SK-N-DZ (cell line): ENCODE results near the gene NFE2L3.
A peak's percentile ranks its signal among the peaks of the same experiment; 100 is the strongest.
"Not testable (repeated sequence)": the region's sequence is repeated elsewhere in the genome, so short reads cannot be mapped to it uniquely, and the experiment has no call there.

Experiments
- DNase-seq: peaks from one replicate; pipeline ENCODE4 v3.0.0-alpha.2; 2015; ENCODE audit warnings: low spot score

Gene NFE2L3

DNA sequence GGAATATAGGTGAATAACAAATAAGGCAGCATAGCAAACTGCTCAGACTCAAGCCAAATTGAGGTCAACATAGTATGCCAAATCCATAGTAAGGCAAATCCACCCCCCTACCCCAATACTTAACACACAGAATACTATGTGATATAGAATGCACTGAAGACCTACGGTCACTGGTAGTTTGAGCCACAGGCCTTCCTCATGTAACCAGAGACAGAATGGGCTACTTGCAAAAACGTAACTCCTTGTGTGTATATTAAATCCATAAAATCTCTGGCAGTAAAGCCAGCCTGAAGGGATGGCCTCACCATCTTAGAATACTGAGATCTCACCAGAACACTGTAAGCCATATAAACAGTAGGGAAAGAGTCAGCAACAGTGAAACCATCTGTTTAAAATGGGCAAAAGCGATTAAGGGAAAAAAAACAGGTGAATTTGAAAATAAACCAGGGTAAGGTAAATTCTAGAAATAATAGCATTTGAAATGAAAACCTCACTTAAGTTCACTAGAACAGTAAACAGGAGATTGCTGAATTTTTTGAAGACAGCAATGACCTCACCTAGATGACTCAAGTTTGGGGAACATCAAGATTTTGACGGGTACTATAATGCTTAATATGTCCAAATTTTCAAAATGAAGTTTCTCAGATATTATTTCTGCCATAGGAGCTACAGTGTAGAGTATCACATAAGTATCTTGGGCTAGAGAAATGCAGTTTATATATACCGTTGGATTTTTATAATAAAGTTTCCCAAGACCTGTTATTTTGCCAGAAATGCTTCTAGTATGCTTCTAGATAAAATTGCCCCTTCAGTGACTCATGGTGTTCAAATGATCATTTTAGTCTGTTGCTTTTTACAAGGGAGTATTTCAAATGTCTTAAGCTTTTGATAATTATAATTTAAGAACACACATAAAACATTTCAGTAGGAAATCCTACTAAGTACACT is 34.6 kb downstream of the NFE2L3 start:
- DNase-seq = no peak

DNA sequence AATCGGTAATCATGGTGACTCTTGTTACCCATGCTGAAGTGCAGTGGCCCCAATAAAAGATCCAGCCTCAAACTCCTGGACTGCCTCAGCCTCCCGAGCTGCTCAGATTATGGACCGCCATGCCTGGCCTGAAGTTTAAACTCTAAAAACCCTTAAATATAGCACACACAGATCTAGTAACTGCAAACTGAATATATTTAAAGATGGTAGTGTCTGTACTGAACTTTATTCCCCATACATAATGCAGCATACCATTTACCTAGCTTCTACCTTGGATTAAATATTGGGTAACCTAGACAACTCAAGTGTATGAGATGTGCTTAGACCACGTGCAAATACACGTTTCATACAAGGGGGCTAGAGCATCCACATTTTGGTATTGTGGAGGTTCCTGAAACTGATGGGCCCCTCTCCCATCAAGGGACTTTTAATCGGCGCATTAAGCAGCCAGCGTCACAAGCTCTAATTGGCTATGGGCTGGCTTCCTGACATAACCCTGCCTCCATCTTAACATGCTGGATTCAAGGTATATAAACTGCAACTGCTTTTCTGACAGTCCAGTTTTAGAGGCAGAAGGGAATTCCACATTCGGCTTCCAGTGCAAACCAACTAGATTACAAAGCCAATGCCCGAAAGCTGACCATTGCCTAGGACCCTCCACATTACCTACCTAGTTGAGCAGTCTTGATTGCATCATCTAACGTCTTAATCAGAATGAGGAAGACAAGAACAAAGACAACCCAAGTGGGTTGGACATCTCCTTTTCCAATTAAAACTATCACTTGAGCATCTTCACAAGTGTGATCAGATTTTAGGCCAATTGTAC is 35.6 kb downstream of the NFE2L3 start:
- peak; percentile 46 for DNase-seq

- peak; percentile 35 for DNase-seq
Measured at GRCh38 chr7:26188206-26188956, 36.4 kb downstream of the NFE2L3 start.

- DNase-seq = peak; percentile 25
Measured at GRCh38 chr7:26188957-26189541, 37.1 kb downstream of the NFE2L3 start.

GRCh38 chr7:26189697-26190096 is 37.7 kb downstream of the NFE2L3 start:
- no peak for DNase-seq

GRCh38 chr7:26190417-26190869 is 38.4 kb downstream of the NFE2L3 start:
- no peak for DNase-seq

GRCh38 chr7:26191233-26191973 is 39.4 kb downstream of the NFE2L3 start:
- no peak for DNase-seq

DNA sequence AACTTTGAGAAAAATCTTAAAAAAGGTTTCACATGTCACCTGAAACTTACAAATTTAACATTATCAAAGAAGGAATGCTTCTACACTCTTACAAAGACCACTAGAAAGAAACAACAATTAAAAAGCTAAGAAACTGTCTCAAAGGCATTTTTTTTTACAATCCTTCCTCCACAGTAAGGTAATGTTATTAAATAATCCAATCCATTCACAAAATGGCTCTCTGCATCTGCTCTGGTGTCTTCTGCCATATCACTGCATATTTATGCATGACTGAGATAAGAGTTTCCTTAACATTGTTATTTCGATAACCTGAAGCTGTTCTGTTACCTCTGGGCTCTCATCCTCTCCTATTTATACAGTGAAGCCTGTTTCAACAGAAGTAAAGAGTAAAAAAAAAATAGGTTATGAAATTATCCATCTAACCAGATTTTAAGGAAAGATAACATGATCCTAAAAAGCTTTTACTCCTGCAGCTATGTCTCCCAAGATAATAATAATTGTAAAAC is 40.0 kb downstream of the NFE2L3 start:
- peak; percentile 44 for DNase-seq

- no peak for DNase-seq
Measured at GRCh38 chr7:26192485-26193087, 40.6 kb downstream of the NFE2L3 start.

- no peak for DNase-seq
Measured at GRCh38 chr7:26193432-26194207, 41.6 kb downstream of the NFE2L3 start.

DNA sequence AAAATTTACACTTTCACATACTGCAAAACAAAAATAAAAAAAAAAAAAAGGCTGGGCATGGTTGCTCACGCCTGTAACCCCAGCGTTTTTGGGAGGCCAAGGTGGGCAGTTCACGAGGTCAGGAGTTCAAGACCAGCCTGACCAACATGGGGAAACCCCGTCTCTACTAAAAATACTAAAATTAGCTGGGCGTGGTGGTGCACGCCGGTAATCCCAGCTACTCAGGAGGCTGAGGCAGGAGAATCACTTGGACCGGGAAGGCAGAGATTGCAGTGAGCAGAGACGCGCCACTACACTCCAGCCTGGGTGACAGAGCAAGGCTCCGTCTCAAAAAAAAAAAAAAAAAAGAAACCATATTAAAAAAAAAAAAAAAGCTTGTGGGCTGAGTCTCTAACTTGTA is 42.8 kb downstream of the NFE2L3 start:
- DNase-seq = not testable (repeated sequence)

GRCh38 chr7:26195182-26195581 is 43.2 kb downstream of the NFE2L3 start:
- DNase-seq = no peak

DNA sequence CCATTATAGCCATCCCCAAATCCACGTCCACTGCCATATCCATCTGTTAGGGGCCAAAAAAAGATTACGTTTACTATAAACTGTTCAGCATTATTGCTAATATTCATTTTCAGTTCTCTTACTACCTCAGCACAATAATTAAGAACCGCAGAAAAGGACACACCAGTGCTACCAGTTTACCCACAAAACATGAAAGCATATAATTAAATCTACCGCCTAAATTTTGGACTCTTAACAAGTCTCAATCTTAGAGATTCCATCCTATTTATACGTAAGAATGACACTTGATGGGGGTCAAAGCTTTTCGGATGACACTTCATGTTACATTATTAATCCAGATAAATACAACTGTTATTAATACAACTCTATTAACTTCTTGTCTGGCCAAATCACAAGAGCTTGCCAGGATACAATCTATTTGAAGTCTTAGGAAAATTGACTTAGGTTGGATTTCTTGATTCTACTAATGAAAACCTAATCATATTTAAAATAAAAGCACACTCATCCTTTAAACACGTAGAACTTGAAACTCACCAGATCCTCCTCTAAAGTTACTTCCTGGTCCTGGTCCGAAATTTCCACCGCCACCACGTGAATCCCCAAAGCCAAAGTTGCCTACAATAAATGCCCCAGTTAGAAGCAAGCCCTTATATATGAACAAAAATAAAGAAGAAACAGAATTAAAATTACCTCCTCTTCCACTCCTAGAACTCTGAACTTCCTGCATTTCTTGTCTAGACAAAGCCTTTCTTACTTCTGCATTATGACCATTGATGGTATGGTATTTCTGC is 44.1 kb downstream of the NFE2L3 start:
- DNase-seq = no peak

- no peak for DNase-seq
Measured at GRCh38 chr7:26197153-26198115, 45.4 kb downstream of the NFE2L3 start.

DNA sequence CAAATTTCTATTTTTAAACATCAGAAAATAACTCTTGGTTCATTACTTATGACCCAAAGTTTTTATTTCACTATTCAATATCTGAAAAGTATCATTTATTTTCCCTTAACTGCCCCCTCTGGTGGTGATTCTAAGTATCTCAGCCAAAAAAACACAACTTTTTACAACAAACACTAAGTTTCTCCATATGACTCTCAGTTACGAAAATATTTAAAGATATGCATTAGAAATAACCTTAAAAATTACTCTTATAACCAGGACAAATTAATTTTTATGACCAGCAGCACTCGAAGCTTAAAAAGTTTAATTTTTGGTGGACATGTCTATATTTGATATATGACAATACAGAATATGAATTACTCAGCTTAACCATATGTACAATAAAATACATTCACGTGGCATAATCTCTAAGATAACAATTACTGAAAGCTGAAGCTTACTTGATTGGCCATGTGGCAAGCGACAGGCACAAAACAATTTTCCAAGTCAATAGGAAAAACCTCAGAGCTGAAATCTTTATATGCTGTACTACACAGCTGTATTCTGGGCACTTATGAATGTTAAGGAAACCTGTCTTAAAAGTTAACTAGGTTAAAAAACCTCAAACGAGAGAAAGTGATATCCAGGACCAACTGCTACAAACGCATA is 46.3 kb downstream of the NFE2L3 start:
- peak; percentile 45 for DNase-seq

GRCh38 chr7:26198781-26199169 is 46.8 kb downstream of the NFE2L3 start:
- no peak for DNase-seq
